Mucosa of stomach (tissue), 1 donor: Measurements from ENCODE around the gene DAB2IP.

Source experiments
- H3K27me3 ChIP-seq: one replicate; pipeline ENCODE4 v1.7.0; 2013; ENCODE audit warnings: mild to moderate bottlenecking, low read length; ENCODE audit not compliant: control insufficient read depth, insufficient read depth
- H3K36me3 ChIP-seq: one replicate; pipeline ENCODE4 v1.7.0; 2013; ENCODE audit warnings: low read length; ENCODE audit not compliant: control insufficient read depth, insufficient read depth
- H3K4me1 ChIP-seq: one replicate; pipeline ENCODE4 v1.7.0; 2013; ENCODE audit warnings: mild to moderate bottlenecking, low read length; ENCODE audit not compliant: control insufficient read depth, insufficient read depth
- H3K4me3 ChIP-seq: one replicate; pipeline ENCODE4 v1.7.0; 2013; ENCODE audit warnings: low read length
- H3K9ac ChIP-seq: one replicate; pipeline ENCODE4 v1.7.0; 2013; ENCODE audit warnings: mild to moderate bottlenecking, low read length, moderate library complexity
- H3K9me3 ChIP-seq: one replicate; pipeline ENCODE4 v1.7.0; 2013; ENCODE audit warnings: mild to moderate bottlenecking, low read length, moderate library complexity; ENCODE audit not compliant: control insufficient read depth
- donor health status: Pancreatic carcinoma.

The DAB2IP gene

DNA sequence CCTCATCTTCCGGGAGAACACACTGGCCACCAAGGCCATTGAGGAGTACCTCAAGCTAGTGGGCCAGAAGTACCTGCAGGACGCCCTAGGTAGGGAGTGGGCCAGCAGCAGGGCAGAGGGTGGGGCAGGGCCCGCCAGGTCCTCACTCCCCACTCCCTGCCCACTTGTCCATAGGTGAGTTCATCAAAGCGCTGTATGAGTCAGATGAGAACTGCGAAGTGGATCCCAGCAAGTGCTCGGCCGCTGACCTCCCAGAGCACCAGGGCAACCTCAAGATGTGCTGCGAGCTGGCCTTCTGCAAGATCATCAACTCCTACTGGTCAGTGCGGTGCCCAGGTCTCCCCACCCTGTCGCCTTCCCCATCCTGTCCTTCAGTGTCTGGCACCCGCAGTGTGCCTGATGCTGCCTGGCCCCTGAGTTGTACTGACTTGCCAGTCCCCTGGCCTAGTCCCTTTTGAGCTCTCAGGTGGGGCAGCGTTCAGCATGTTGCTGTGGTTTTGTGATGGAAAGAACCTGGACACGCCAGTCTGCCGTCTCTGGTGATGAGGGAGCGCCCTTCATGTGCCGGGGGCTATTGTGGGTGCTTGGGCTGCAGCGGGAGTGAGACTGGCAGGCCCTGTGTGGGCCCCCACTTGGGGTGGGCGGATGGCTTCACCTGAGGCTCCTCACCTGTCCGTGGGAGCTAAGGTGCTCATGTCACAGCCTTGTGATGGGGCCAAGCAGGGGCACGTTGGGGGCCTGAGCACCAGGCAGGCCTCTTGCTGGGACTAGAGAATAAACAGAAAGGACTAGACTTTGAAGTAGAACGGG is 112.3 kb downstream of the DAB2IP start:
- peaks cover 3% of the 10 kb centered on the region for H3K36me3 ChIP-seq

DNA sequence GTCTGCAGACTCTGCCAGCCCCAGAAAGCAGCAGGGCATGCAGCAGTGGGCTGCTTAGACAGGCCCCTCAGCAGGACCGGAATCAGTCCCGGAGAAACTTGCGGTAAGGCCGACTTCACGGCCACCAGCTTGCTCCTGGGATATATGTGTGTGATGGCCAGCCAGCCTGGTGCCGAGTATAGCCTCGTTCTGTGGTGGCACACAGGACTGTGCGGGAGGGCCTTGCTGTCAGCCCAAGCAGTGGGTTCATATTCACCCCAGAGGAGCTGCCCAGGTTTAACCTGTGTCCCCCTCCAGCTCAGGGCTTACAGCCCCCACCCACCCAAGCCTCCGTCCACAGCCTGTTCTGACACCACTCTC is 112.9 kb downstream of the DAB2IP start:
- H3K9ac ChIP-seq: no peak overlapping the region
- no peaks in the 10 kb centered on the region for H3K9me3 ChIP-seq
- H3K4me1 ChIP-seq: no peaks in the 10 kb centered on the region
- H3K27me3 ChIP-seq: no peaks in the 10 kb centered on the region
- H3K4me3 ChIP-seq: no peak overlapping the region
- H3K36me3 ChIP-seq: peaks cover 9% of the 10 kb centered on the region

More for the DNA sequence above, 112.3 kb downstream of the DAB2IP start:
- Histone ChIP-seq H3K9ac (no peak overlapping the region), H3K4me1 (no peaks in the 10 kb centered on the region), H3K9me3 (no peaks in the 10 kb centered on the region), H3K27me3 (no peaks in the 10 kb centered on the region), H3K4me3 (no peak overlapping the region)

DNA sequence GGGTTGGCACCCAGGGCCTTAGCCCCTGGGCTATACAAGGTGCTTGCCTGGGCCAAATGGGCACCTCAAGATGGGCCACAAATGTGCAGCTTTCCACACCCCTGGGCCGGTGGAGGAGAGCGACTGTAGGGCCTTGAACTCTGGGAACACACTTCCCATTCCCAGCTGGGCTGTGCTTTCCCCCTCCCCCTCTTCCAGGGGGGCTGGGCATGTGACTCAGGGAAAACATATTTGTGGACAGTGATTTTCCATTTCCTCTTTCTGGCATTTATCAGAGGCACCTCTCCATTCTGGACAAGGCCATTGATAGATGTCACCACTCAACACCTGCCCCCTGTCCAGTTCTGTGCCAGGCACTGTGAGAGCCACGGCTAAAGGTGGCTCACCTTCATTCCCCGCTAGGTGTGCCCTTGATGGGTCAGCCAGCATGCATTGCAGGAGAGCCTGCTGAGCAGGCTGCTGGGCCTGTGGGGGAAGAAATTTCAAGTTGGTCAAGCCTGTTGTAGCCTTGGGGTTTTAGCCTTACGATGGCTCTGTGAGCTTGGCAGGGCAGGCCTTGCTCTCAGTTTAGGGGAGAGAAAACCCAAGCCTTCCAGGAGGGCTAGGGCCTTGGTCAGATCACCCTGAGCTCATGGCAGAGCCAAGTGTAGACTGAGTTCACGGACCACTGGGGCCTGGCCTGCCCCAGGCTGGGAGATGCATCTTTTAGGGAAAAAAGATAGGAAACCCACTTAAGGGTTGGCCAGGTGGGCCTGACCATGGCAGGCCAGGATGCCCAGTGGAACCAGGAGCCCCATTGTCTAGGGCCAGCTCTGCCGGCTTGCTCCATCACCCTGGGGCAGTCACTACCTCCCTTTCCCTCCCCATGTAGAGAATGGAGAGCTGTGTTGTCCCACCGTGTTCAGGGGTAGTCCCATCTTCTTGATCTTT is 113.9 kb downstream of the DAB2IP start:
- H3K9me3 ChIP-seq: no peaks in the 10 kb centered on the region
- peaks cover 15% of the 10 kb centered on the region for H3K36me3 ChIP-seq
- H3K4me3 ChIP-seq: no peak overlapping the region
- H3K27me3 ChIP-seq: no peaks in the 10 kb centered on the region
- H3K9ac ChIP-seq: no peak overlapping the region
- H3K4me1 ChIP-seq: no peaks in the 10 kb centered on the region

DNA sequence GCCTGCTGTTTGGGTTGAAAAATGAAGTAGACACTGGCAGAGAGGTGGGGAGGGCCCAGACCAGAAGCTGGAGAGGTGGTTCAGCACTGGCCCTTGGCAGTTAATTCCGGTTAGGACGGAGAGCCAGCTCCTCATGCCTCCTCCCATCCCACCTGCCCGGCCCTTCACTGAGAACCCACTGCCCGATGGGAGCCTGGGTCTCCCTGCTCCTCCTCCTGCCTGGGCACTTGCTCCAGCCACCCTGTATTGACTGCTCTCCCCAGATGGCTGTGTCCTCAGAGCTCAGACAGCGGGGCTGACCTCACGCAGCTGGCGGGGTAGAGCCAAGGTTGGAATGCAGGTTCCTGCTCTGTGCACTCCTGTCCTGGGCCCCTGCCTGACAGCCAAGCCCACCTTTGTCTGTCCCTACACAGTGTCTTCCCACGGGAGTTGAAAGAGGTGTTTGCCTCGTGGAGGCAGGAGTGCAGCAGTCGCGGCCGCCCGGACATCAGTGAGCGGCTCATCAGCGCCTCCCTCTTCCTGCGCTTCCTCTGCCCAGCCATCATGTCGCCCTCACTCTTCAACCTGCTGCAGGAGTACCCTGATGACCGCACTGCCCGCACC is 114.7 kb downstream of the DAB2IP start:
- Histone ChIP-seq H3K9ac (no peak overlapping the region), H3K36me3 (peaks cover 15% of the 10 kb centered on the region), H3K27me3 (no peaks in the 10 kb centered on the region), H3K9me3 (no peaks in the 10 kb centered on the region), H3K4me3 (no peak overlapping the region), H3K4me1 (no peaks in the 10 kb centered on the region)

DNA sequence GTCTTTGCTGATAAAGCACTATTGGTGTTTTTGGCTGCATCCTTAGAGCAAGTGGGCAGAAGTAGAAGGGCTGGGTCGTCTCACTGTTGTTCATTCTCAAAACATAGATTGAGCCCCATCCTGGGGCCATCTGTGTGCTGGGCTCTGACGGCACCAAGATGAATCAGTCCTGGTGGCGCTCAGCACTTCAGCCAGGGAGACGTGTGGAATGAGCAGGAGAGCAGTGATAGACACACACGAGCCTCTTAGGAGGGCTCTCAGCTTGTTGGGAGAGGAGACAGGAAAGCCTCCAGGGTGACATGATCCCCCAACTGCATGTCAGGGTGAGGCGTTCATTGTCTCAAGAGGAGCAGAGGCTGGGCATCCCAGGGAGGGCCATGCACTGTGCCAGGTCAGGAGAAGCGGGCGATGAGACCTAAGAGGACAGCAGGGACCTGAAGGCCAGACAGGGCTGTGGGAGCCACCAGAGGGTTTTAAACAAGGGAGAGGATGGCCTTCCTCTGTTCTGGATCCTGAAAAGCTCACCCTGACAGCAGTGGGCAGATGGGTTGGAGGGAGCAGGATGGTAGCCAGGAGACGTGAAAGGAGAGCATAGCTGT is 115.8 kb downstream of the DAB2IP start:
- no peaks in the 10 kb centered on the region for H3K27me3 ChIP-seq
- no peak overlapping the region for H3K9ac ChIP-seq
- H3K4me3 ChIP-seq: no peak overlapping the region
- no peaks in the 10 kb centered on the region for H3K4me1 ChIP-seq
- peaks cover 15% of the 10 kb centered on the region for H3K36me3 ChIP-seq
- no peaks in the 10 kb centered on the region for H3K9me3 ChIP-seq

DNA sequence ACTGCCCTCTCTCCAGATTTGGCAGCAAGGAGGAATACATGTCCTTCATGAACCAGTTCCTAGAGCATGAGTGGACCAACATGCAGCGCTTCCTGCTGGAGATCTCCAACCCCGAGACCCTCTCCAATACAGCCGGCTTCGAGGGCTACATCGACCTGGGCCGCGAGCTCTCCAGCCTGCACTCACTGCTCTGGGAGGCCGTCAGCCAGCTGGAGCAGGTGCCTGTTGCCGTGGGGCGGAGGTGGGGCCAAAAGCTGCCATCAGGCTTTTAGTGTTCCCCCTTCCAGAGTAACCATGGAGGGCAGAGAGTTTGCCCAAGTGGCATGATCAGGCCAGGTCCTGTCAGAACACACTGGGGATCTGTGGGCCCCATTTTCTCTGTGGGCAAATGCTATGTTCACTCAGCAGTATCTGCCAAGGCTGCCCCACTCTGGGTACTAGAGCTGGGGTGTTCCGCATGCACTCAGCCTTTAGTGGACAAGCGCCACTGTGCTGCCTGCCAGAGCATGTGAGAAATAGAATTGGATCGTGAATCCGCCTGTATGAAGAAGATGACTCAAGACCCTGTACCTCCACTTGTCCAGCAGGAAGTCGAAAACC is 117.1 kb downstream of the DAB2IP start:
- Histone ChIP-seq H3K9ac (no peak overlapping the region), H3K4me3 (no peak overlapping the region), H3K27me3 (no peaks in the 10 kb centered on the region), H3K36me3 (peaks cover 15% of the 10 kb centered on the region), H3K4me1 (no peaks in the 10 kb centered on the region), H3K9me3 (no peaks in the 10 kb centered on the region)

DNA sequence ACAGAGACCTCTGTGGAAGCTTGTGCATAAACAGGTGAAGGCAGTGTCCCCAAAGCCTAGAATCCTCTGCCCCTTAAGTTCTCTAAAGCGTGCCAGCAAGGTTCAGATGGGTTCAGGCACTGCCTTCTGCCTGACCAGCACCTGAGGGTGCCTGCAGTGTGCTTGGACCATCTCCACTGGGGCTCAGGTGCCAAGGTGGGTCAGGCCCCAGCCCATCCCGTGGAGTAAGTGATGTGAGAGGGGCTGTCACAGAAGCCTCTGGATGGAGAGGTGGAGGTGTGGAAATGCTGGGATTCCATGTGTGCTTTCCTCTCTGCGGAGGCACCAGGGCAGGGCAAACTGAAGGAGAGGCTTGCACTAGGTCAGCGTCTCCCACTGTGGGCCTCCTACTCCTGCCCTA is 118.5 kb downstream of the DAB2IP start:
- Histone ChIP-seq H3K9ac (no peak overlapping the region), H3K36me3 (peaks cover 16% of the 10 kb centered on the region), H3K27me3 (no peaks in the 10 kb centered on the region), H3K4me3 (no peak overlapping the region), H3K9me3 (no peaks in the 10 kb centered on the region), H3K4me1 (no peaks in the 10 kb centered on the region)

DNA sequence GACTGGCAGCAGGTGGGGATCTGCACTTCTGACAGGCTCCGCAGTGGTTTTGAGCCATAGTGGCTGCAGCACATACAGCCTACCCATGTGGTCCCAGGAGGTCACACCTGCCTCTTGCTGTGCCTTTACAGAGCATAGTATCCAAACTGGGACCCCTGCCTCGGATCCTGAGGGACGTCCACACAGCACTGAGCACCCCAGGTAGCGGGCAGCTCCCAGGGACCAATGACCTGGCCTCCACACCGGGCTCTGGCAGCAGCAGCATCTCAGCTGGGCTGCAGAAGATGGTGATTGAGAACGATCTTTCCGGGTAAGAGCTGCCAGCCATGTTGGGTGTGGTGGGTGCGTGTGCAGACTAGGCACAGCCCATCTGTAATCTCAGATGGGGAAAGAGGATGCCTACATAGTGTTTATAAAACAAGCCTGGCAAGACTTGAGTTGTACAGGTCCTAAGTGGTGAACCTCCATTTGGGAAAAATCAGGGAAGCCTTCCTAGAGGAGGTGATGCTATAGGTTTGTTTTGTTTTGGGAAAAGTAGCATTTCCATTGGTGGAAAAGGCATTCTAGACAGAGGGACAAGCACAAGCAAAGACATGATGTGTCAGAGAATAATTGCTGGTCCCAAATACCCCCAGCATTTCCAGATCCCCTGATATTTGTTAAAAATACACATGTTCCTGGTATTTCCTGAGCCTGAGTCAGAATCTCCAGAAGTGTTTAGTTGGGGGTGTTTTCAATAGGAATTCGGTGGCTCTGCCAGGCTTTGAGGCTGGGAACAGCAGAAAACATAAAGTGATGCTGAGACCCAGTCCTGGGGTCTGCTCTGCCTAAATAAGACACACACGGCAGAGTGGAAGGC is 119.2 kb downstream of the DAB2IP start:
- Histone ChIP-seq H3K27me3 (no peaks in the 10 kb centered on the region), H3K9ac (no peak overlapping the region), H3K9me3 (no peaks in the 10 kb centered on the region), H3K36me3 (peaks cover 23% of the 10 kb centered on the region), H3K4me1 (no peaks in the 10 kb centered on the region), H3K4me3 (no peak overlapping the region)

DNA sequence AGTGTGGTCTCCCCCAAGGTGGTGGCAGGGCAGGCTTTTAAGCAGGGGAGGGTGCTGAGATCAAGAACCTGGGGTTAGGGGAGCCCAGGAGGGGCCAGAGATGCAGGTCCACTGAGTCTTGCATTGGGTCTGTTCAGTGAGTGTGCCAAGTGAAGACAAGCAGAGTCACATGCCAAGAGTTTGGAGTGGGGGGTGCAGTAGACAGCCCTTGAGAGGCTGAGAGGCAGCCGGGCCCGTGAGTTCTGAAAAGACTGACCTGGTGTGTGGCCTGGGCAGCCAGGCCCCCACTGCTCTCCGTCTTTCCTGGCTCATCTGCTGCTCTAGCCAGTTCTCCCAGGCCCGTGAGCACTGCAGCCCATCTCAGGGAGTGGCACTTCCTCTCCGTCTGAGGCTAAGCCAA is 120.0 kb downstream of the DAB2IP start:
- Histone ChIP-seq H3K36me3 (peaks cover 30% of the 10 kb centered on the region), H3K27me3 (no peaks in the 10 kb centered on the region), H3K9me3 (no peaks in the 10 kb centered on the region), H3K9ac (no peak overlapping the region), H3K4me3 (no peak overlapping the region), H3K4me1 (no peaks in the 10 kb centered on the region)

DNA sequence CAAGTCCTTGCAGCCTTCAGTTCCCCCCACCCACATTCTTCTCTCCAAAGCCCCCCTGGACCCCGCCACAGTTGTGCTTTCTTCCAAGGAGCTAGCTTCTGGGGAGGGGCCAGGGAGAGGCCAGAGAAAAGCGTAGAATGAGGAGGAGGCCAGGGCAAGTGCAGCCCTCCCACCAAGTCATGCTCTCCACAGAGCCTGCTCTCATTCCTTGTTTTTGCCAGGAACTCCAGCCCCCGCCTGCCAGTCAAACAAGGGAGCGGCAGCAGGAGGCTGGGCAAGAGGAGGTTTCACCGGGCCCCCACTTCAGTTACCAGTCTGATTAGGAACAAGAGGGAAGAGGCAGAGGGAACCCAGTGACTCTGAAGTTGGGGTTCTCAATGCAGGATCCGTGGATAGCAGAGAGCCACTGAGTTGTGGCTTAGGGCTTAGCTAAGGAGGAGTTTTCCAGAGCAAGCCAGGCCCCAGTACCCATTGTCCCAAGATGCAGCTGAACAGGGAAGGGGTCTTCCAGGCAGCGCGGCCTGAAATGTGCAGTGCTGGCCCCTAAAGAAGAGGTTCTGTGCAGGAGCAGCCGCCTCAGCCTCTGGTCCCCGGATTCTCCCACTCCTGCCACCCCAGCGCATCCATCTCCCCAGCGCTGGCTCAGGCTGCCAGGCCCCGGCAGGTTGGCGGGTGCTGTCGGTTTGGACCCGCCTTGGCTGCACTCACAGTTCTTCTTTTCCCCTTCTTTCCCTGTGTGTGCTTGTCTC is 120.6 kb downstream of the DAB2IP start:
- H3K4me3 ChIP-seq: no peak overlapping the region
- no peaks in the 10 kb centered on the region for H3K4me1 ChIP-seq
- no peaks in the 10 kb centered on the region for H3K9me3 ChIP-seq
- H3K36me3 ChIP-seq: peaks cover 37% of the 10 kb centered on the region
- H3K27me3 ChIP-seq: no peaks in the 10 kb centered on the region
- no peak overlapping the region for H3K9ac ChIP-seq
